ENCODE results near the gene UGT1A10. TPM values are rescaled to one million over a fixed set of nuclear protein-coding genes. Genes with fewer than 3 reads are reported as not detected.
"Not testable (repeated sequence)": the region's sequence is repeated elsewhere in the genome, so short reads cannot be mapped to it uniquely, and the experiment has no call there.

The UGT1A10 gene
- total RNA-seq, 4 donors from 2014 or later, result not detected

- Histone ChIP-seq H3K27ac (no peak overlapping the region), H3K9me3 (no peaks in the 10 kb centered on the region), H3K27me3 (no peaks in the 10 kb centered on the region), H3K36me3 (no peaks in the 10 kb centered on the region), H3K4me1 (no peaks in the 10 kb centered on the region), H3K4me3 (no peak overlapping the region)
- no peak for DNase-seq (ENCODE audit: low spot score in 2 of 2)
- TF ChIP-seq POLR2A (IDR thresholded peaks at IDR 0.05) (no peak), EP300 (IDR thresholded peaks at IDR 0.05) (no peak), CTCF (IDR thresholded peaks at IDR 0.05) (no peak)
- WGBS, 2 donors, result 50 to 63% methylated on average over 1 of the region's 1 CpG
These were observed 18.8 kb downstream of the UGT1A10 start for GRCh38 chr2:233655043-233655442.

GRCh38 chr2:233655943-233656342, 19.7 kb downstream of the UGT1A10 start:
- not testable (repeated sequence) for H3K27me3 ChIP-seq; H3K36me3 ChIP-seq; H3K4me1 ChIP-seq; H3K4me3 ChIP-seq; H3K9me3 ChIP-seq; H3K27ac ChIP-seq; DNase-seq (ENCODE audit: low spot score in 2 of 2)
- WGBS, 2 donors, result 92 to 93% methylated on average over 3 of the region's 3 CpGs

- no peaks in the 10 kb centered on the region for H3K4me1 ChIP-seq
- TF ChIP-seq POLR2A (IDR thresholded peaks at IDR 0.05) (no peak), EP300 (IDR thresholded peaks at IDR 0.05) (no peak), CTCF (IDR thresholded peaks at IDR 0.05) (no peak)
- DNase-seq (ENCODE audit: low spot score in 2 of 2), result no peak
- H3K36me3 ChIP-seq, result no peaks in the 10 kb centered on the region
- WGBS, 2 donors, result 86 to 91% methylated on average over 10 of the region's 10 CpGs
- H3K9me3 ChIP-seq, result no peaks in the 10 kb centered on the region
- no peaks in the 10 kb centered on the region for H3K27me3 ChIP-seq
- H3K4me3 ChIP-seq, result no peak overlapping the region
- no peak overlapping the region for H3K27ac ChIP-seq
These were observed 20.2 kb downstream of the UGT1A10 start for GRCh38 chr2:233656443-233656842.

- peaks cover 0 to 6% (median 0%) of the 10 kb centered on the region in 4 donors for H3K9me3 ChIP-seq
- no peak overlapping the region for H3K27ac ChIP-seq
- H3K4me3 ChIP-seq, result no peak overlapping the region
- no peaks in the 10 kb centered on the region for H3K4me1 ChIP-seq
- no peaks in the 10 kb centered on the region for H3K36me3 ChIP-seq
- DNase-seq (ENCODE audit: low spot score in 2 of 2), result no peak
- TF ChIP-seq CTCF (IDR thresholded peaks at IDR 0.05), result no peak
- TF ChIP-seq POLR2A (IDR thresholded peaks at IDR 0.05), result no peak
- TF ChIP-seq EP300 (IDR thresholded peaks at IDR 0.05), result no peak
- no peaks in the 10 kb centered on the region for H3K27me3 ChIP-seq
These were observed 22.4 kb downstream of the UGT1A10 start for GRCh38 chr2:233658610-233659009.

GRCh38 chr2:233663911-233664310, 27.7 kb downstream of the UGT1A10 start:
- DNase-seq (ENCODE audit: low spot score in 2 of 2), result no peak
- Histone ChIP-seq H3K27ac (no peak overlapping the region), H3K4me3 (no peak overlapping the region), H3K27me3 (no peaks in the 10 kb centered on the region), H3K4me1 (no peaks in the 10 kb centered on the region), H3K36me3 (no peaks in the 10 kb centered on the region), H3K9me3 (peaks cover 0 to 15% (median 0%) of the 10 kb centered on the region in 4 donors)
- WGBS, 2 donors, result 43 to 48% methylated on average over 1 of the region's 1 CpG
- TF ChIP-seq CTCF (IDR thresholded peaks at IDR 0.05) (no peak), EP300 (IDR thresholded peaks at IDR 0.05) (no peak), POLR2A (IDR thresholded peaks at IDR 0.05) (no peak)

GRCh38 chr2:233668605-233669260, 32.5 kb downstream of the UGT1A10 start:
- DNase-seq (ENCODE audit: low spot score in 2 of 2), result no peak
- no peaks in the 10 kb centered on the region for H3K36me3 ChIP-seq
- H3K4me1 ChIP-seq, result no peaks in the 10 kb centered on the region
- WGBS, 2 donors, result 89 to 97% methylated on average over 4 of the region's 4 CpGs
- TF ChIP-seq POLR2A (IDR thresholded peaks at IDR 0.05) (no peak), CTCF (IDR thresholded peaks at IDR 0.05) (no peak), EP300 (IDR thresholded peaks at IDR 0.05) (no peak)
- H3K4me3 ChIP-seq, result no peak overlapping the region
- H3K27ac ChIP-seq, result no peak overlapping the region
- H3K27me3 ChIP-seq, result no peaks in the 10 kb centered on the region
- peaks cover 0 to 9% (median 0%) of the 10 kb centered on the region in 4 donors for H3K9me3 ChIP-seq

Data from tibial nerve (tissue), 4 donors.